ENCODE data around the gene VSIG10.
"Not testable (repeated sequence)": the region's sequence is repeated elsewhere in the genome, so short reads cannot be mapped to it uniquely, and the experiment has no call there.

Gene VSIG10

DNA sequence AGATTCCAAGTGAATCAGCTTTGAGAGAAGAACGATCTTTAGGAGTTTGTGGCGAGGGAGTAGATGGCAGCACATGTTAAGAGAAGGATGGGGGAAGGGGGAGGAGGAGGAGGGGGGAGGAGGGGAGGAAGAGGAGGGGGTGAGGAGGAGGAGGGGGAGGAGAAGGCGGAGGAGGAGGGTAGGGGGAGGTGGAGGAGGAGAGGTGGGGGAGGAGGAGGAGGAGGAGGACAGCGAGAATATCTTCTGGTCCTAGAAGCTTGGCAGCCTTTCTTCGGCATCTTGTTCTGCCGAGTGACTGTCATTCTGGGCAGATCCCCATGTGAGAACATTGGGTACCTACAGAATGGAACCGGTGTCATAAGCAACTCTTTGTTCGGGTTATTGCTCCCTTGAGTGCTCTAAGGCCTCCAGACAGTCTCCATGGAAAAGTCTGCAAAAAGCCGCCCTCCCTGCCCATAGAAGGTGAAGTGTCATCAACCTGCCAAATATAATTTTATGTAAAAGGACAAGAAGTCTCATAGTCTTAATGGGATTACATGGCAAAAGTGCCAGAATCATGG, 80.4 kb downstream of the VSIG10 start:
- Histone ChIP-seq H3K4me3 (ENCODE audit: low read depth, low read length) (no peak overlapping the region), H3K36me3 (ENCODE audit: control insufficient read depth in 2 of 2, insufficient read depth in 1 of 2, low read length in 2 of 2) (peaks cover 82 to 96% of the 10 kb centered on the region in 2 experiments), H3K27ac (ENCODE audit: extremely low read depth, low read depth, low read length) (no peak overlapping the region), H3K9me3 (ENCODE audit: control insufficient read depth, insufficient read depth, low read depth, low read length) (no peaks in the 10 kb centered on the region), H3K4me1 (ENCODE audit: control insufficient read depth, insufficient read depth, low read length) (no peaks in the 10 kb centered on the region)
- ChIA-PET CTCF (interaction anchor here (0.6 kb wide), 2 partner anchors 49 to 266 kb away, joined by 4 read pairs; no protein-coding TSS in a partner anchor), POLR2A (no interaction called here)
- no peak for TF ChIP-seq ZNF701 (tag by site-specific recombination; IDR thresholded peaks at IDR 0.05)
- no peak for TF ChIP-seq RBAK (tag by site-specific recombination; IDR thresholded peaks at IDR 0.05)
- TF ChIP-seq ZBTB1 (tag by site-specific recombination; IDR thresholded peaks at IDR 0.05): no peak
- no peak for TF ChIP-seq ZNF404 (tag by site-specific recombination; IDR thresholded peaks at IDR 0.05)
- peak; percentile 16; the same call in 1 of the 2 replicates for TF ChIP-seq ZFHX2 (tag by site-specific recombination; conservative IDR thresholded peaks at IDR 0.05)

DNA sequence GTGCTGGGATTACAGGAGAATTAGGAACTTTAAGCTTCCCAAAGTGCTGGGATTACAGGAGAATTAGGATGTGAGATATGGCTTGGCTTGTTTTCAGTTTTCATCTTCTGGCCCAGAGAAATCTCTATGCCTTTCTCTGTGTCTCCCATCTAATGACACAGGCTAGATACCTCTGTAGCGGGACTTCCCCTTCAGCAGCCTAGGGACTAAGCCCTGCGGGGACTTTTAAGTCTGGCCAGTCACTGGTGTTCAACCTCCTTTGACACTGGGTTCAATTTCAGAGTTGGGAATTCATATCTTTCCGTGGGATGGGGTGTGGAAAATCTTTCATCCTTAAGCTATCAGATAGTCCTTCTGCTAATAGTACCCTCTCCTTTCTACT, 81.1 kb downstream of the VSIG10 start:
- POLR2A ChIA-PET: no interaction called here
- H3K4me1 ChIP-seq (ENCODE audit: control insufficient read depth, insufficient read depth, low read length): no peaks in the 10 kb centered on the region
- H3K4me3 ChIP-seq (ENCODE audit: low read depth, low read length): no peak overlapping the region
- H3K36me3 ChIP-seq (ENCODE audit: control insufficient read depth in 2 of 2, insufficient read depth in 1 of 2, low read length in 2 of 2): peaks cover 76 to 96% of the 10 kb centered on the region in 2 experiments
- H3K9me3 ChIP-seq (ENCODE audit: control insufficient read depth, insufficient read depth, low read depth, low read length): no peaks in the 10 kb centered on the region
- no peak overlapping the region for H3K27ac ChIP-seq (ENCODE audit: extremely low read depth, low read depth, low read length)
- TF ChIP-seq ZNF138 (tag by site-specific recombination; IDR thresholded peaks at IDR 0.05; ENCODE audit: borderline replicate concordance) (no peak), ZNF561 (tag by site-specific recombination; IDR thresholded peaks at IDR 0.05; ENCODE audit: borderline replicate concordance) (no peak), BCL11B (tag by site-specific recombination; IDR thresholded peaks at IDR 0.05; ENCODE audit: low read depth) (no peak), ZNF530 (tag by site-specific recombination; IDR thresholded peaks at IDR 0.05; ENCODE audit: low read depth) (no peak), ZBTB8A (tag by site-specific recombination; IDR thresholded peaks at IDR 0.05) (no peak), ZNF366 (tag by site-specific recombination; conservative IDR thresholded peaks at IDR 0.05) (no peak), ZNF792 (tag by site-specific recombination; IDR thresholded peaks at IDR 0.05) (no peak), YY1 (tag by site-specific recombination; IDR thresholded peaks at IDR 0.05) (no peak), ZNF76 (tag by site-specific recombination; IDR thresholded peaks at IDR 0.05; ENCODE audit: borderline replicate concordance, low read depth) (no peak), SALL2 (tag by site-specific recombination; IDR thresholded peaks at IDR 0.05; ENCODE audit: borderline replicate concordance) (no peak), KLF17 (tag by site-specific recombination; IDR thresholded peaks at IDR 0.05) (no peak)
- TF ChIP-seq, protein P1, sequence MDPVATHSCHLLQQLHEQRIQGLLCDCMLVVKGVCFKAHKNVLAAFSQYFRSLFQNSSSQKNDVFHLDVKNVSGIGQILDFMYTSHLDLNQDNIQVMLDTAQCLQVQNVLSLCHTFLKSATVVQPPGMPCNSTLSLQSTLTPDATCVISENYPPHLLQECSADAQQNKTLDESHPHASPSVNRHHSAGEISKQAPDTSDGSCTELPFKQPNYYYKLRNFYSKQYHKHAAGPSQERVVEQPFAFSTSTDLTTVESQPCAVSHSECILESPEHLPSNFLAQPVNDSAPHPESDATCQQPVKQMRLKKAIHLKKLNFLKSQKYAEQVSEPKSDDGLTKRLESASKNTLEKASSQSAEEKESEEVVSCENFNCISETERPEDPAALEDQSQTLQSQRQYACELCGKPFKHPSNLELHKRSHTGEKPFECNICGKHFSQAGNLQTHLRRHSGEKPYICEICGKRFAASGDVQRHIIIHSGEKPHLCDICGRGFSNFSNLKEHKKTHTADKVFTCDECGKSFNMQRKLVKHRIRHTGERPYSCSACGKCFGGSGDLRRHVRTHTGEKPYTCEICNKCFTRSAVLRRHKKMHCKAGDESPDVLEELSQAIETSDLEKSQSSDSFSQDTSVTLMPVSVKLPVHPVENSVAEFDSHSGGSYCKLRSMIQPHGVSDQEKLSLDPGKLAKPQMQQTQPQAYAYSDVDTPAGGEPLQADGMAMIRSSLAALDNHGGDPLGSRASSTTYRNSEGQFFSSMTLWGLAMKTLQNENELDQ (tag by site-specific recombination; IDR thresholded peaks at IDR 0.05; ENCODE audit: low read depth): no peak
- CTCF ChIA-PET: interaction anchor here (0.6 to 1.2 kb wide), 3 partner anchors 13 to 267 kb away, joined by 3 to 4 read pairs (median 4); no protein-coding TSS in a partner anchor

GRCh38 chr12:118022097-118022727, 81.6 kb downstream of the VSIG10 start:
- H3K36me3 ChIP-seq (ENCODE audit: control insufficient read depth in 2 of 2, insufficient read depth in 1 of 2, low read length in 2 of 2): peaks cover 71 to 93% of the 10 kb centered on the region in 2 experiments
- POLR2A ChIA-PET; H3K4me1 ChIP-seq (ENCODE audit: control insufficient read depth, insufficient read depth, low read length); H3K4me3 ChIP-seq (ENCODE audit: low read depth, low read length); H3K27ac ChIP-seq (ENCODE audit: extremely low read depth, low read depth, low read length); H3K9me3 ChIP-seq (ENCODE audit: control insufficient read depth, insufficient read depth, low read depth, low read length): not testable (repeated sequence)
- CTCF ChIA-PET: interaction anchor here (1.2 kb wide), 1 partner anchor 13 kb away, joined by 3 read pairs; no protein-coding TSS in a partner anchor
